Measurements from ENCODE around the gene MESD.

The MESD gene

GRCh38 chr15:80991421-80991820, 1.8 kb upstream of the MESD start:
- no peak for DNase-seq (ENCODE audit: low read depth)

- DNase-seq (ENCODE audit: low read depth), result no peak
Measured at GRCh38 chr15:80990955-80991354, 1.3 kb upstream of the MESD start.

- DNase-seq (ENCODE audit: low read depth), result no peak
Measured at GRCh38 chr15:80989081-80989517, 520 bp downstream of the MESD start.

- DNase-seq (ENCODE audit: low read depth), result no peak
Measured at GRCh38 chr15:80988148-80988796, 1.3 kb downstream of the MESD start.

- DNase-seq (ENCODE audit: low read depth), result no peak
Measured at GRCh38 chr15:80986487-80986886, 3.1 kb downstream of the MESD start.

GRCh38 chr15:80985981-80986380, 3.6 kb downstream of the MESD start:
- DNase-seq (ENCODE audit: low read depth), result no peak

GRCh38 chr15:80984856-80985255, 4.8 kb downstream of the MESD start:
- DNase-seq (ENCODE audit: low read depth), result no peak

GRCh38 chr15:80982839-80983238, 6.8 kb downstream of the MESD start:
- no peak for DNase-seq (ENCODE audit: low read depth)

GRCh38 chr15:80982205-80982604, 7.4 kb downstream of the MESD start:
- DNase-seq (ENCODE audit: low read depth), result no peak

- no peak for DNase-seq (ENCODE audit: low read depth)
Measured at GRCh38 chr15:80979538-80980200, 9.9 kb downstream of the MESD start.

GRCh38 chr15:80978685-80979329, 10.8 kb downstream of the MESD start:
- DNase-seq (ENCODE audit: low read depth), result no peak

- DNase-seq (ENCODE audit: low read depth), result no peak
Measured at GRCh38 chr15:80977627-80978036, 12.0 kb downstream of the MESD start.

GRCh38 chr15:80976851-80977250, 12.8 kb downstream of the MESD start:
- DNase-seq (ENCODE audit: low read depth), result no peak

- DNase-seq (ENCODE audit: low read depth), result no peak
Measured at GRCh38 chr15:80974914-80975313, 14.7 kb downstream of the MESD start.

GRCh38 chr15:80972276-80972675, 17.3 kb downstream of the MESD start:
- DNase-seq (ENCODE audit: low read depth), result no peak

- no peak for DNase-seq (ENCODE audit: low read depth)
Measured at GRCh38 chr15:80971143-80971542, 18.5 kb downstream of the MESD start.

- no peak for DNase-seq (ENCODE audit: low read depth)
Measured at GRCh38 chr15:80970658-80971057, 19.0 kb downstream of the MESD start.

GRCh38 chr15:80970018-80970657, 19.5 kb downstream of the MESD start:
- DNase-seq (ENCODE audit: low read depth), result peak; percentile 35

- DNase-seq (ENCODE audit: low read depth), result no peak
Measured at GRCh38 chr15:80969316-80969715, 20.3 kb downstream of the MESD start.

GRCh38 chr15:80967991-80968510, 21.6 kb downstream of the MESD start:
- DNase-seq (ENCODE audit: low read depth), result no peak

GRCh38 chr15:80967451-80967850, 22.2 kb downstream of the MESD start:
- no peak for DNase-seq (ENCODE audit: low read depth)

GRCh38 chr15:80966431-80967197, 23.0 kb downstream of the MESD start:
- DNase-seq (ENCODE audit: low read depth), result no peak
